ENCODE results near the gene HOXB5. TPM values are rescaled to one million over a fixed set of nuclear protein-coding genes. Genes with fewer than 3 reads are reported as not detected.
A peak's percentile ranks its signal among the peaks of the same experiment; 100 is the strongest.

The HOXB5 gene
- total RNA-seq, 1 donor from 2014 or later = not detected

GRCh38 chr17:48633266-48633677 lies 39.7 kb upstream of the HOXB5 start:
- H3K36me3 Mint-ChIP-seq (ENCODE audit: low read depth) = no peaks in the 10 kb centered on the region
- H3K27me3 Mint-ChIP-seq (ENCODE audit: insufficient read depth) = peaks cover 89% of the 10 kb centered on the region
- intact Hi-C loops (cut with micrococcal nuclease) = no loop called here
- peaks cover 10% of the 10 kb centered on the region for H3K4me1 Mint-ChIP-seq (ENCODE audit: low read depth)
- no peak overlapping the region for H3K27ac Mint-ChIP-seq
- peak overlapping the region; percentile 50 for H3K4me3 Mint-ChIP-seq
- DNase-seq (ENCODE audit: low spot score) = no peak
- H3K9me3 Mint-ChIP-seq = no peaks in the 10 kb centered on the region

GRCh38 chr17:48632579-48633265 lies 39.1 kb upstream of the HOXB5 start:
- Mint-ChIP-seq H3K4me3 (peak overlapping the region; percentile 50), H3K4me1 (ENCODE audit: low read depth) (peaks cover 10% of the 10 kb centered on the region), H3K27me3 (ENCODE audit: insufficient read depth) (peaks cover 89% of the 10 kb centered on the region), H3K36me3 (ENCODE audit: low read depth) (no peaks in the 10 kb centered on the region), H3K27ac (peak overlapping the region; percentile 66), H3K9me3 (no peaks in the 10 kb centered on the region)
- DNase-seq (ENCODE audit: low spot score) = no peak
- intact Hi-C loops (cut with micrococcal nuclease) = no loop called here

GRCh38 chr17:48631693-48632578 lies 38.4 kb upstream of the HOXB5 start:
- DNase-seq (ENCODE audit: low spot score) = no peak
- no peak overlapping the region for H3K4me3 Mint-ChIP-seq
- intact Hi-C loops (cut with micrococcal nuclease) = no loop called here

GRCh38 chr17:48630925-48631692 lies 37.5 kb upstream of the HOXB5 start:
- H3K9me3 Mint-ChIP-seq = no peaks in the 10 kb centered on the region
- peaks cover 1% of the 10 kb centered on the region for H3K36me3 Mint-ChIP-seq (ENCODE audit: low read depth)
- no peak overlapping the region for H3K27ac Mint-ChIP-seq
- intact Hi-C loops (cut with micrococcal nuclease) = no loop called here
- no peak overlapping the region for H3K4me3 Mint-ChIP-seq
- H3K27me3 Mint-ChIP-seq (ENCODE audit: insufficient read depth) = peaks cover 88% of the 10 kb centered on the region
- H3K4me1 Mint-ChIP-seq (ENCODE audit: low read depth) = peaks cover 15% of the 10 kb centered on the region
- no peak for DNase-seq (ENCODE audit: low spot score)

More at GRCh38 chr17:48631693-48632578, 38.4 kb upstream of the HOXB5 start:
- H3K9me3 Mint-ChIP-seq = no peaks in the 10 kb centered on the region
- peaks cover 89% of the 10 kb centered on the region for H3K27me3 Mint-ChIP-seq (ENCODE audit: insufficient read depth)
- H3K4me1 Mint-ChIP-seq (ENCODE audit: low read depth) = peaks cover 12% of the 10 kb centered on the region
- no peaks in the 10 kb centered on the region for H3K36me3 Mint-ChIP-seq (ENCODE audit: low read depth)
- H3K27ac Mint-ChIP-seq = no peak overlapping the region

GRCh38 chr17:48630009-48630924 lies 36.7 kb upstream of the HOXB5 start:
- peaks cover 1% of the 10 kb centered on the region for H3K36me3 Mint-ChIP-seq (ENCODE audit: low read depth)
- H3K4me3 Mint-ChIP-seq = no peak overlapping the region
- no peaks in the 10 kb centered on the region for H3K9me3 Mint-ChIP-seq
- no peak overlapping the region for H3K27ac Mint-ChIP-seq
- intact Hi-C loops (cut with micrococcal nuclease) = no loop called here
- no peak for DNase-seq (ENCODE audit: low spot score)
- peaks cover 16% of the 10 kb centered on the region for H3K4me1 Mint-ChIP-seq (ENCODE audit: low read depth)
- H3K27me3 Mint-ChIP-seq (ENCODE audit: insufficient read depth) = peaks cover 84% of the 10 kb centered on the region

GRCh38 chr17:48629411-48629759 lies 35.8 kb upstream of the HOXB5 start:
- no peaks in the 10 kb centered on the region for H3K9me3 Mint-ChIP-seq
- H3K27ac Mint-ChIP-seq = no peak overlapping the region
- no peak for DNase-seq (ENCODE audit: low spot score)
- H3K4me1 Mint-ChIP-seq (ENCODE audit: low read depth) = peaks cover 16% of the 10 kb centered on the region
- H3K36me3 Mint-ChIP-seq (ENCODE audit: low read depth) = peaks cover 1% of the 10 kb centered on the region
- intact Hi-C loops (cut with micrococcal nuclease) = no loop called here
- H3K4me3 Mint-ChIP-seq = no peak overlapping the region
- peaks cover 81% of the 10 kb centered on the region for H3K27me3 Mint-ChIP-seq (ENCODE audit: insufficient read depth)

GRCh38 chr17:48628649-48629410 lies 35.3 kb upstream of the HOXB5 start:
- H3K4me1 Mint-ChIP-seq (ENCODE audit: low read depth) = peaks cover 16% of the 10 kb centered on the region
- intact Hi-C loops (cut with micrococcal nuclease) = no loop called here
- no peak overlapping the region for H3K4me3 Mint-ChIP-seq
- H3K27me3 Mint-ChIP-seq (ENCODE audit: insufficient read depth) = peaks cover 82% of the 10 kb centered on the region
- no peak overlapping the region for H3K27ac Mint-ChIP-seq
- no peaks in the 10 kb centered on the region for H3K9me3 Mint-ChIP-seq
- peaks cover 1% of the 10 kb centered on the region for H3K36me3 Mint-ChIP-seq (ENCODE audit: low read depth)
- no peak for DNase-seq (ENCODE audit: low spot score)

GRCh38 chr17:48627623-48628521 lies 34.3 kb upstream of the HOXB5 start:
- Mint-ChIP-seq H3K9me3 (no peaks in the 10 kb centered on the region), H3K4me1 (ENCODE audit: low read depth) (peaks cover 14% of the 10 kb centered on the region), H3K36me3 (ENCODE audit: low read depth) (peaks cover 1% of the 10 kb centered on the region), H3K4me3 (no peak overlapping the region), H3K27ac (no peak overlapping the region), H3K27me3 (ENCODE audit: insufficient read depth) (peaks cover 84% of the 10 kb centered on the region)
- DNase-seq (ENCODE audit: low spot score) = no peak
- intact Hi-C loops (cut with micrococcal nuclease) = no loop called here

GRCh38 chr17:48627118-48627597 lies 33.6 kb upstream of the HOXB5 start:
- Mint-ChIP-seq H3K27me3 (ENCODE audit: insufficient read depth) (peaks cover 84% of the 10 kb centered on the region), H3K27ac (no peak overlapping the region), H3K9me3 (no peaks in the 10 kb centered on the region), H3K4me3 (no peak overlapping the region), H3K36me3 (ENCODE audit: low read depth) (peaks cover 1% of the 10 kb centered on the region), H3K4me1 (ENCODE audit: low read depth) (peaks cover 11% of the 10 kb centered on the region)
- intact Hi-C loops (cut with micrococcal nuclease) = no loop called here
- no peak for DNase-seq (ENCODE audit: low spot score)

GRCh38 chr17:48626245-48627117 lies 32.9 kb upstream of the HOXB5 start, which contains the start of gene HOXB9:
Gene HOXB9 (minus strand): TSS chr17:48626358. CDS start chr17:48626269, 89 bp downstream.
- intact Hi-C loops (cut with micrococcal nuclease) = no loop called here
- H3K4me1 Mint-ChIP-seq (ENCODE audit: low read depth) = peaks cover 11% of the 10 kb centered on the region

More at GRCh38 chr17:48626245-48627117, 32.9 kb upstream of the HOXB5 start, which contains the start of gene HOXB9:
- peak within 1 kb of the TSS; percentile 85 for H3K4me3 Mint-ChIP-seq
- no peaks in the 10 kb centered on the region for H3K9me3 Mint-ChIP-seq
- H3K27me3 Mint-ChIP-seq (ENCODE audit: insufficient read depth) = peaks cover 87% of the 10 kb centered on the region
- DNase-seq (ENCODE audit: low spot score) = no peak
- H3K27ac Mint-ChIP-seq = peak within 1 kb of the TSS; percentile 89
- peaks cover 1% of the 10 kb centered on the region for H3K36me3 Mint-ChIP-seq (ENCODE audit: low read depth)
